Adrenal gland (tissue), 12 donors: Measurements from ENCODE around the gene ICOSLG. TPM values are rescaled to one million over a fixed set of nuclear protein-coding genes. Genes with fewer than 3 reads are reported as not detected.

Experiments used
- DNase-seq, 7 donors: peaks; one replicate each; pipeline ENCODE4 v3.0.0-alpha.2; 2019 to 2020
- H3K27ac ChIP-seq, 5 donors: fragments of 200-600 bp; sonication (generic) in 4 of 5; 1 replicate in 3 of 5; 2 replicates in 2 of 5; pipeline versions ENCODE4 v1.5.1 to v1.8.0; 2016 to 2020; ENCODE audit warnings: mild to moderate bottlenecking in 1 of 5
- H3K27me3 ChIP-seq: fragments of 200-600 bp; 2 replicates; pipeline ENCODE4 v1.8.0; 2021
- H3K36me3 ChIP-seq, 2 donors: fragments of 200-600 bp; replicated peaks in 1 of 2; 1 replicate in 1 of 2; 2 replicates in 1 of 2; pipeline versions ENCODE4 v1.5.1 to v1.8.0; 2018 to 2022
- H3K4me1 ChIP-seq, 2 donors: fragments of 200-600 bp; replicated peaks in 1 of 2; 1 replicate in 1 of 2; 2 replicates in 1 of 2; pipeline versions ENCODE4 v1.5.1 to v1.8.0; 2018 to 2021
- H3K4me3 ChIP-seq, 4 donors: fragments of 200-600 bp; sonication (generic) in 3 of 4; one replicate each; pipeline ENCODE4 v1.5.1; 2016 to 2018
- H3K9me3 ChIP-seq, 3 donors: fragments of 200-600 bp; sonication (generic) in 1 of 3; replicated peaks in 1 of 3; 1 replicate in 2 of 3; 2 replicates in 1 of 3; pipeline versions ENCODE4 v1.5.1 to v1.8.0; 2016 to 2021
- POLR2A ChIP-seq, 2 donors: fragments of 450-650 bp; IDR thresholded peaks; one replicate each; pipeline ENCODE4 v1.6.1; 2017; ENCODE audit warnings: antibody characterized with exemption in 2 of 2, mild to moderate bottlenecking in 2 of 2, moderate library complexity in 1 of 2
- WGBS, 4 donors: extraction: QIAGEN DNeasy Blood & Tissue Kit in 2 of 4; methylation state at CpG; one replicate each; pipeline versions ENCODE4 v1.1.5 to v1.1.7; 2013 to 2017; 5-methylcytosine and 5-hydroxymethylcytosine counted together
- intact Hi-C, 2 donors: fragments of 100-400 bp; cut with DNase I; formaldehyde crosslinking; loops; one replicate each; pipeline versions ENCODE4 v1.14.1 to v1.15.0; 2022 to 2023
- polyA plus RNA-seq, 3 donors: library from polyadenylated mRNA; stranded (reverse); fragments of 200-250 nt in 2 of 3; fragments of 350-450 nt in 1 of 3; fragmentation: Illumina TruSeq in 1 of 3; extraction: RNeasy Lipid Tissue Mini Kit (QIAGEN cat#74804) in 1 of 3; gene quantifications; one replicate each; pipeline ENCODE4 v1.2.3, GENCODE V29; 2013 to 2014
- total RNA-seq, 9 donors: library from RNA; depleted of rRNA in 4 of 9; stranded (reverse); fragments of >200 nt in 4 of 9; fragments of 120-200 nt in 1 of 9; fragmentation: NEBNext Ultra II Directional in 1 of 9; extraction: Animal tissue kit (Norgen Biotek cat#: 25700) in 1 of 9; gene quantifications; one replicate each; pipeline versions ENCODE4 v1.1.0 to v1.2.4, GENCODE V29; 2013 to 2023
- TF ChIP-seq, protein P1 (sequence below), 6 experiments: fragments of 450-650 bp in 4 of 6; fragments of 200-600 bp in 2 of 6; sonication (generic) in 1 of 6; IDR thresholded peaks; 1 replicate in 5 of 6; 2 replicates in 1 of 6; pipeline versions ENCODE4 v1.5.1 to v1.8.0; 2016 to 2021; ENCODE audit warnings: antibody characterized with exemption in 6 of 6, mild to moderate bottlenecking in 2 of 6, moderate library complexity in 1 of 6
- donor health status: healthy with polysubstance abuse.
- donor health status: Bipolar disorder and iron deficiency.
- donor health status: DM: yes; HTN: yes; CAD: no.
- donor health status: DM: no; HTN: no; CAD: no.
- donor health status: DM: no; HTN: no; CAD: no.
- donor health status: DM: yes; HTN: yes; CAD: no.

ICOSLG gene
- total and polyA plus RNA-seq, 12 donors = 0.11 to 4.0 (median 1.7) TPM

DNA sequence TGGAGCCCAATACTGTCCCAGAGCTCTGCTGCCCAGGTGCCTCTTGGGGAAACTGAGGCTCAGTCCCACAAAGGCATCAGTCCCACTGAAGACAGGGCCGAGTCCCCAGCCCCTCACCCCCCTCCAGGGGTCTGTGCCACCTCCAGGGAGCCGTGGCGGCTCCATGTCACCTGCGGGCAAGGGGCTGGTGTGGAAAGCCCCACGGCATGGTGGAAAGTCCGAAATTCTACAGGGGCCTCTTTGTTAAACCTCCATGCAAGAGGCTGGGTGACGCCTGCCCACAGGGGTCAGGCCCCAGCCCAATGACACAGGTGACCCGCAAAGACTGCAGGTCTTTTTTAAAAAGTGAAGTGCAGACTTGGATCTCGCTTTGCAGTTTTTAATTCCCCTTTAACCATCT lies 41.6 kb upstream of the ICOSLG start:
- Histone ChIP-seq H3K27ac (no peak overlapping the region), H3K4me3 (no peak overlapping the region), H3K27me3 (peaks cover 18% of the 10 kb centered on the region), H3K4me1 (peaks cover 0 to 6% of the 10 kb centered on the region in 2 donors), H3K9me3 (no peaks in the 10 kb centered on the region), H3K36me3 (no peaks in the 10 kb centered on the region)
- intact Hi-C loops = no loop called here
- no peak for DNase-seq
- TF ChIP-seq POLR2A (IDR thresholded peaks at IDR 0.05) = no peak
- TF ChIP-seq, protein P1, sequence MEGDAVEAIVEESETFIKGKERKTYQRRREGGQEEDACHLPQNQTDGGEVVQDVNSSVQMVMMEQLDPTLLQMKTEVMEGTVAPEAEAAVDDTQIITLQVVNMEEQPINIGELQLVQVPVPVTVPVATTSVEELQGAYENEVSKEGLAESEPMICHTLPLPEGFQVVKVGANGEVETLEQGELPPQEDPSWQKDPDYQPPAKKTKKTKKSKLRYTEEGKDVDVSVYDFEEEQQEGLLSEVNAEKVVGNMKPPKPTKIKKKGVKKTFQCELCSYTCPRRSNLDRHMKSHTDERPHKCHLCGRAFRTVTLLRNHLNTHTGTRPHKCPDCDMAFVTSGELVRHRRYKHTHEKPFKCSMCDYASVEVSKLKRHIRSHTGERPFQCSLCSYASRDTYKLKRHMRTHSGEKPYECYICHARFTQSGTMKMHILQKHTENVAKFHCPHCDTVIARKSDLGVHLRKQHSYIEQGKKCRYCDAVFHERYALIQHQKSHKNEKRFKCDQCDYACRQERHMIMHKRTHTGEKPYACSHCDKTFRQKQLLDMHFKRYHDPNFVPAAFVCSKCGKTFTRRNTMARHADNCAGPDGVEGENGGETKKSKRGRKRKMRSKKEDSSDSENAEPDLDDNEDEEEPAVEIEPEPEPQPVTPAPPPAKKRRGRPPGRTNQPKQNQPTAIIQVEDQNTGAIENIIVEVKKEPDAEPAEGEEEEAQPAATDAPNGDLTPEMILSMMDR (IDR thresholded peaks at IDR 0.05) = no peak
- 78 to 87% (median 86%) methylated on average over 3 to 9 of the region's 9 CpGs for WGBS, 4 donors

DNA sequence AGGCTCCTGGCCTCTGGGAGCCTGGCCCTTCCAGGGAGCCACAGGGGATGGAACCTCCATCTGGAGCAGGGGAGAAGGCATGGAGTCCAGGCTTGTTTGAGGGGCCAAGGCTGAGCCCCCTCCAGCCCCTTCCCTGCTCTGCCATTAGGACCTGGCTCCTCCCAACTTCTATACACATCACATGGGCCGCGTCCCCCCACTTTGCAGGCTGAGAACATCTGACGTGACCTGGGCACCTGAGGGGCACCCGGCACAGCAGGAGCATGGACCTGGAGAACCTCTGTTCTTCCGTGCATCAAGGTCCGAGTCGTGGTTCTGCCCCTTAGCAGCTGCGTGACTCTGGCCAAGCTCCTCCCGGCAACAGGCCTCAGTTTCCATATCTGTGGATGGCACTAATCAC lies 41.1 kb upstream of the ICOSLG start:
- Histone ChIP-seq H3K9me3 (no peaks in the 10 kb centered on the region), H3K27me3 (peaks cover 13% of the 10 kb centered on the region), H3K4me1 (peaks cover 0 to 6% of the 10 kb centered on the region in 2 donors), H3K36me3 (no peaks in the 10 kb centered on the region), H3K27ac (no peak overlapping the region), H3K4me3 (no peak overlapping the region)
- 88 to 100% (median 94%) methylated on average over 3 to 9 of the region's 9 CpGs for WGBS, 4 donors
- intact Hi-C loops = no loop called here
- DNase-seq = no peak
- TF ChIP-seq, protein P1 (IDR thresholded peaks at IDR 0.05) = no peak
- no peak for TF ChIP-seq POLR2A (IDR thresholded peaks at IDR 0.05)

- Histone ChIP-seq H3K27ac (no peak overlapping the region), H3K9me3 (no peaks in the 10 kb centered on the region), H3K36me3 (no peaks in the 10 kb centered on the region), H3K4me1 (no peaks in the 10 kb centered on the region), H3K27me3 (no peaks in the 10 kb centered on the region), H3K4me3 (no peak overlapping the region)
- intact Hi-C loops = no loop called here
- peak in 1 of 7 donors; percentile 2 for DNase-seq
- WGBS, 4 donors = 84 to 91% (median 88%) methylated on average over 19 of the region's 19 CpGs
- no peak for TF ChIP-seq POLR2A (IDR thresholded peaks at IDR 0.05)
- TF ChIP-seq, protein P1 (IDR thresholded peaks at IDR 0.05) = no peak
Measured at GRCh38 chr21:44279354-44280260, 38.9 kb upstream of the ICOSLG start.

DNA sequence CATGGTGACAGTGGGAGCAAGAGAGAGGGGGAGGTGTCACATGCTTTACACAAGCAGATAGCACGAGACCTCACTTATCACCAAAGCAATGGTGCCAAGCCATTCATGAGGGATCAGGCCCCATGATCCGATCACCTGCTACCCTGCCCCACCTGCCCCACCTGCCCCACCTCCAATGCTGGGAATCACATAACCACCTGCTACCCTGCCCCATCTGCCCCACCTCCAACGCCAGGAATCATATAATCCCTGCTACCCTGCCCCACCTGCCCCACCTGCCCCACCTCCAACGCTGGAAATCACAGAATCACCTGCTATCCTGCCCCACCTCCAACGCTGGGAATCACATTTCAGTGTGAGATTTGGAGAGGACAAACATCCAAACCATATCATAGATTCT lies 34.3 kb upstream of the ICOSLG start:
- intact Hi-C loops = no loop called here
- TF ChIP-seq, protein P1 (IDR thresholded peaks at IDR 0.05) = no peak
- no peak for TF ChIP-seq POLR2A (IDR thresholded peaks at IDR 0.05)
- H3K36me3 ChIP-seq = no peaks in the 10 kb centered on the region
- WGBS, 4 donors = 66 to 80% (median 72%) methylated on average over 3 to 5 of the region's 5 CpGs
- H3K27me3 ChIP-seq = no peaks in the 10 kb centered on the region
- no peaks in the 10 kb centered on the region for H3K4me1 ChIP-seq
- H3K9me3 ChIP-seq = no peaks in the 10 kb centered on the region
- H3K4me3 ChIP-seq = no peak overlapping the region
- no peak for DNase-seq
- no peak overlapping the region for H3K27ac ChIP-seq
